ENCODE measurements around the gene THSD4.

GRCh38 chr15:71069693-71070092, 45.6 kb upstream of the THSD4 start:
- TF ChIP-seq EZH2 (IDR thresholded peaks at IDR 0.05) (no peak), POLR2AphosphoS5 (IDR thresholded peaks at IDR 0.05; ENCODE audit: borderline replicate concordance, low read depth, low read length) (no peak)

Data from SK-N-MC (cell line).